HepG2 (cell line): Measurements from ENCODE around the gene CCDC85A. TPM values are rescaled to one million over a fixed set of nuclear protein-coding genes. Genes with fewer than 3 reads are reported as not detected.
A peak's percentile ranks its signal among the peaks of the same experiment; 100 is the strongest.

Source experiments
- ATAC-seq: fragments of 200-7000 bp; cut with Tn5 transposase; 3 replicates; pipeline ENCODE4 v1.9.1; 2020; ENCODE audit warnings: mild to moderate bottlenecking, moderate library complexity
- Bru-seq: library from RNA; stranded (reverse); fragments of 400-500 nt; gene quantifications from one replicate; lab custom pipeline; 2021; lab: Mats Ljungman, UMichigan
- BruChase-seq, 2 experiments: library from RNA; stranded (reverse); fragments of 400-500 nt; gene quantifications; one replicate each; lab custom pipeline; 2021; lab: Mats Ljungman, UMichigan
- BruUV-seq: library from RNA; stranded (reverse); fragments of 400-500 nt; replicated peaks from 2 replicates; lab custom pipeline; 2021; lab: Mats Ljungman, UMichigan
- CTCF ChIA-PET: fragments of 300-600 bp; formaldehyde crosslinking; extraction: SDS; loops from one replicate; lab custom pipeline; 2021; ENCODE audit warnings: low total read pairs, inconsistent platforms, low intra/inter-chr PET ratio; lab: Yijun Ruan, JAX
- POLR2A ChIA-PET: fragments of 350-600 bp; sonication (Branson Sonifier 250); formaldehyde crosslinking; loops from one replicate; lab custom pipeline; 2020; ENCODE audit warnings: antibody characterized with exemption, inconsistent platforms; lab: Yijun Ruan, JAX
- DNase-seq: peaks from one replicate; pipeline ENCODE4 v3.0.0-alpha.2; 2015; ENCODE audit warnings: low spot score
- FAIRE-seq: peaks from 3 replicates; lab custom pipeline; 2011; peaks lifted over from hg19 to GRCh38; lab: Jason Lieb, UNC
- H2AFZ ChIP-seq: one replicate; pipeline ENCODE4 v1.6.1; 2011; ENCODE audit warnings: low read length, inconsistent platforms
- H3K27ac ChIP-seq: fragments of 300-600 bp; 3 replicates; pipeline ENCODE4 v1.8.0; 2011; ENCODE audit warnings: mixed run types, mild to moderate bottlenecking, mixed read lengths, low read length, inconsistent platforms; ENCODE audit not compliant: insufficient read depth; ENCODE audit errors: extremely low read length
- H3K27me3 ChIP-seq, 2 experiments: fragments of 200-600 bp in 1 of 2; 2 replicates in 1 of 2; 3 replicates in 1 of 2; pipeline versions ENCODE4 v1.6.0 to v1.8.0; 2011; ENCODE audit warnings: low read length in 2 of 2, mild to moderate bottlenecking in 2 of 2, moderate library complexity in 2 of 2, inconsistent platforms in 1 of 2; ENCODE audit not compliant: insufficient read depth in 2 of 2, control insufficient read depth in 1 of 2
- H3K36me3 ChIP-seq, 2 experiments: fragments of 200-600 bp in 1 of 2; replicated peaks in 1 of 2; 2 replicates in 1 of 2; 3 replicates in 1 of 2; pipeline versions ENCODE4 v1.5.1 to v1.8.0; 2011; ENCODE audit warnings: low read length in 2 of 2, inconsistent platforms in 1 of 2; ENCODE audit not compliant: insufficient read depth in 2 of 2, control insufficient read depth in 1 of 2
- H3K4me1 ChIP-seq: 2 replicates; pipeline ENCODE4 v1.5.1; 2012; ENCODE audit warnings: low read length, inconsistent platforms; ENCODE audit not compliant: insufficient read depth
- H3K4me2 ChIP-seq: 2 replicates; pipeline ENCODE4 v1.6.0; 2011; ENCODE audit warnings: low read depth, low read length, inconsistent platforms
- H3K4me3 ChIP-seq, 3 experiments: fragments of 200-600 bp in 1 of 3; sonication (generic), shearing (Covaris generic) in 1 of 3; replicated peaks in 1 of 3; 2 replicates each; pipeline ENCODE4 v1.5.1; 2011 to 2016; ENCODE audit warnings: low read length in 3 of 3, inconsistent platforms in 2 of 3, low read depth in 2 of 3, mild to moderate bottlenecking in 2 of 3, control low read depth in 1 of 3, mixed read lengths in 1 of 3; ENCODE audit not compliant: insufficient read depth in 1 of 3
- H3K79me2 ChIP-seq: one replicate; pipeline ENCODE4 v1.6.1; 2011; ENCODE audit warnings: low read length, inconsistent platforms; ENCODE audit not compliant: insufficient read depth
- H3K9ac ChIP-seq: 2 replicates; pipeline ENCODE4 v1.6.0; 2011; ENCODE audit warnings: mild to moderate bottlenecking, low read depth, low read length, inconsistent platforms; ENCODE audit not compliant: insufficient read depth
- H3K9me3 ChIP-seq: 2 replicates; pipeline ENCODE4 v1.5.1; 2012; ENCODE audit warnings: mild to moderate bottlenecking, low read length
- H4K20me1 ChIP-seq: 2 replicates; pipeline ENCODE4 v1.6.0; 2011; ENCODE audit warnings: inconsistent platforms, mild to moderate bottlenecking, low read length, moderate library complexity; ENCODE audit not compliant: insufficient read depth
- EZH2 ChIP-seq: conservative IDR thresholded peaks from 2 replicates; pipeline ENCODE4 v1.6.1; 2012; ENCODE audit warnings: mild to moderate bottlenecking, low read depth, low read length, moderate library complexity
- FOXC1 ChIP-seq: sonication (generic); formaldehyde crosslinking; IDR thresholded peaks from 2 replicates; pipeline ENCODE4 v1.8.0; 2022; ENCODE audit warnings: mild to moderate bottlenecking, missing genetic modification reagents, borderline replicate concordance
- GZF1 ChIP-seq: sonication (generic); formaldehyde crosslinking; IDR thresholded peaks from 2 replicates; pipeline ENCODE4 v1.5.1; 2020; ENCODE audit warnings: mild to moderate bottlenecking, missing genetic modification reagents
- HOXA7 ChIP-seq: sonication (generic); formaldehyde crosslinking; IDR thresholded peaks from 2 replicates; pipeline ENCODE4 v1.8.1; 2022; ENCODE audit warnings: mild to moderate bottlenecking, missing genetic modification reagents, moderate library complexity
- IRX3 ChIP-seq: sonication (generic); formaldehyde crosslinking; IDR thresholded peaks from 2 replicates; pipeline ENCODE4 v1.8.1; 2023; ENCODE audit warnings: mild to moderate bottlenecking, low read depth, missing genetic modification reagents, borderline replicate concordance
- KDM3A ChIP-seq: IDR thresholded peaks from 2 replicates; pipeline ENCODE4 v1.6.1; 2018; ENCODE audit warnings: low read depth, missing compliant biosample characterization
- NR2F6 ChIP-seq, 2 experiments: IDR thresholded peaks; 2 replicates each; pipeline ENCODE4 v1.6.1; 2016; ENCODE audit warnings: antibody characterized with exemption in 1 of 2, mild to moderate bottlenecking in 1 of 2
- RBFOX2 ChIP-seq: fragments of 200-400 bp; formaldehyde crosslinking; IDR thresholded peaks from 2 replicates; pipeline ENCODE4 v1.6.1; 2017; ENCODE audit warnings: low read depth, mild to moderate bottlenecking, low read length
- SRY ChIP-seq: sonication (generic); formaldehyde crosslinking; IDR thresholded peaks from 2 replicates; pipeline ENCODE4 v1.8.0; 2022; ENCODE audit warnings: mild to moderate bottlenecking, missing genetic modification reagents
- TOPORS ChIP-seq: sonication (generic); formaldehyde crosslinking; IDR thresholded peaks from 2 replicates; pipeline ENCODE4 v1.8.0; 2023; ENCODE audit warnings: mild to moderate bottlenecking, missing genetic modification reagents
- ZMYM4 ChIP-seq: sonication (generic); formaldehyde crosslinking; IDR thresholded peaks from 2 replicates; pipeline ENCODE4 v1.8.1; 2023; ENCODE audit warnings: mild to moderate bottlenecking, missing genetic modification reagents
- ZNF232 ChIP-seq: sonication (generic); formaldehyde crosslinking; IDR thresholded peaks from 2 replicates; pipeline ENCODE4 v1.4.0; 2020; ENCODE audit warnings: missing genetic modification reagents, borderline replicate concordance
- WGBS: methylation state at CpG from one replicate; pipeline ENCODE4 v1.1.6; 2017; ENCODE audit warnings: low lambda C conversion rate; 5-methylcytosine and 5-hydroxymethylcytosine counted together
- in situ Hi-C: cut with HindIII; loops from 2 replicates; pipeline ENCODE4 v1.10.0; 2017; ENCODE audit warnings: low pct_unique_long_range_greater_than_20kb; ENCODE audit not compliant: extremely low pct_ligation_motif_present
- intact Hi-C: fragments of 100-400 bp; cut with micrococcal nuclease; formaldehyde crosslinking; loops from one replicate; pipeline ENCODE4 v1.10.0; 2022; ENCODE audit not compliant: unreplicated experiment
- long read RNA-seq, 2 experiments: library from RNA in 1 of 2; library from polyadenylated mRNA in 1 of 2; stranded (forward) in 1 of 2; unstranded in 1 of 2; transcript quantifications; one replicate each; pipeline ENCODE4 v2.0.0, GENCODE V29; 2019 to 2022
- polyA minus RNA-seq, 3 experiments: library from RNA; depleted of rRNA, polyadenylated mRNA; stranded (reverse); fragments of >200 nt; gene quantifications; 2 replicates each; pipeline ENCODE4 v1.2.3, GENCODE V29; 2011; ENCODE audit warnings: low replicate concordance in 1 of 3
- polyA plus RNA-seq, 8 experiments: library from polyadenylated mRNA; depleted of rRNA in 3 of 8; stranded (reverse) in 7 of 8; unstranded in 1 of 8; fragments of >200 nt; fragmentation: Illumina TruSeq in 4 of 8; extraction: Trizol in 4 of 8; gene quantifications; 2 replicates each; pipeline versions ENCODE4 v1.2.1 to v1.2.3, GENCODE V29; 2011 to 2016; ENCODE audit warnings: low read depth in 4 of 8, missing spikeins in 1 of 8, mixed read lengths in 1 of 8; ENCODE audit not compliant: insufficient read depth in 1 of 8
- total RNA-seq, 5 experiments: library from RNA; depleted of rRNA; stranded (reverse); fragments of >200 nt; fragmentation: Illumina TruSeq; extraction: Trizol; gene quantifications; 2 replicates each; pipeline ENCODE4 v1.2.3, GENCODE V29; 2016; ENCODE audit warnings: low read depth in 1 of 5
- TF ChIP-seq, protein P1 (sequence below): sonication (generic); formaldehyde crosslinking; IDR thresholded peaks from 2 replicates; pipeline ENCODE4 v1.4.0; 2020; ENCODE audit warnings: missing genetic modification reagents
- TF ChIP-seq, protein P2 (sequence below): IDR thresholded peaks from 2 replicates; pipeline ENCODE4 v1.6.1; 2016; ENCODE audit warnings: low read depth, borderline replicate concordance
- TF ChIP-seq, protein P3 (sequence below): sonication (generic); formaldehyde crosslinking; IDR thresholded peaks from 2 replicates; pipeline ENCODE4 v1.4.0; 2020; ENCODE audit warnings: missing genetic modification reagents; ENCODE audit errors: not compliant biosample characterization

Gene CCDC85A
- total RNA-seq (2016; rRNA removed; fragmentation: Illumina TruSeq; extraction: Trizol) (not detected in 2 replicates), polyA plus RNA-seq (2011; rRNA removed) (not detected in 2 replicates), polyA minus RNA-seq (2011; rRNA and poly(A)+ RNA removed; ENCODE audit: low replicate concordance) (0.12 TPM in 1 of 2 replicates, not detected in the other), Bru-seq, nascent RNA (not detected), BruChase-seq, experiment 1, labeled RNA remaining after a 6-hour chase (not detected), BruChase-seq, experiment 2, labeled RNA remaining after a 2-hour chase (not detected)
- not detected in 2 replicates for total RNA-seq (2016; cell fraction: cytosol; rRNA removed; fragmentation: Illumina TruSeq; extraction: Trizol; ENCODE audit: low read depth)
- not detected in 2 replicates for total RNA-seq (2016; cell fraction: insoluble cytoplasmic fraction; rRNA removed; fragmentation: Illumina TruSeq; extraction: Trizol)
- total RNA-seq (2016; cell fraction: membrane; rRNA removed; fragmentation: Illumina TruSeq; extraction: Trizol): not detected in 2 replicates
- total RNA-seq (2016; cell fraction: nucleus; rRNA removed; fragmentation: Illumina TruSeq; extraction: Trizol): not detected in 2 replicates
- polyA plus RNA-seq (2011; cell fraction: cytosol; rRNA removed): not detected in 2 replicates
- polyA plus RNA-seq (2011; cell fraction: nucleus; rRNA removed): not detected in 2 replicates
- not detected in 2 replicates for polyA plus RNA-seq (2012)
- polyA plus RNA-seq (2016; cell fraction: cytosol; fragmentation: Illumina TruSeq; extraction: Trizol; ENCODE audit: low read depth): not detected in 2 replicates
- not detected in 2 replicates for polyA plus RNA-seq (2016; cell fraction: insoluble cytoplasmic fraction; fragmentation: Illumina TruSeq; extraction: Trizol; ENCODE audit: low read depth)
- polyA plus RNA-seq (2016; cell fraction: membrane; fragmentation: Illumina TruSeq; extraction: Trizol; ENCODE audit: low read depth): not detected in 2 replicates
- polyA plus RNA-seq (2016; cell fraction: nucleus; fragmentation: Illumina TruSeq; extraction: Trizol; ENCODE audit: insufficient read depth, low read depth): not detected in 2 replicates
- not detected in 2 replicates for polyA minus RNA-seq (2011; cell fraction: cytosol; rRNA and poly(A)+ RNA removed)
- polyA minus RNA-seq (2011; cell fraction: nucleus; rRNA and poly(A)+ RNA removed): not detected in 2 replicates
- long read RNA-seq, experiment 1: 0 reads
- long read RNA-seq, experiment 2: 0 reads

DNA sequence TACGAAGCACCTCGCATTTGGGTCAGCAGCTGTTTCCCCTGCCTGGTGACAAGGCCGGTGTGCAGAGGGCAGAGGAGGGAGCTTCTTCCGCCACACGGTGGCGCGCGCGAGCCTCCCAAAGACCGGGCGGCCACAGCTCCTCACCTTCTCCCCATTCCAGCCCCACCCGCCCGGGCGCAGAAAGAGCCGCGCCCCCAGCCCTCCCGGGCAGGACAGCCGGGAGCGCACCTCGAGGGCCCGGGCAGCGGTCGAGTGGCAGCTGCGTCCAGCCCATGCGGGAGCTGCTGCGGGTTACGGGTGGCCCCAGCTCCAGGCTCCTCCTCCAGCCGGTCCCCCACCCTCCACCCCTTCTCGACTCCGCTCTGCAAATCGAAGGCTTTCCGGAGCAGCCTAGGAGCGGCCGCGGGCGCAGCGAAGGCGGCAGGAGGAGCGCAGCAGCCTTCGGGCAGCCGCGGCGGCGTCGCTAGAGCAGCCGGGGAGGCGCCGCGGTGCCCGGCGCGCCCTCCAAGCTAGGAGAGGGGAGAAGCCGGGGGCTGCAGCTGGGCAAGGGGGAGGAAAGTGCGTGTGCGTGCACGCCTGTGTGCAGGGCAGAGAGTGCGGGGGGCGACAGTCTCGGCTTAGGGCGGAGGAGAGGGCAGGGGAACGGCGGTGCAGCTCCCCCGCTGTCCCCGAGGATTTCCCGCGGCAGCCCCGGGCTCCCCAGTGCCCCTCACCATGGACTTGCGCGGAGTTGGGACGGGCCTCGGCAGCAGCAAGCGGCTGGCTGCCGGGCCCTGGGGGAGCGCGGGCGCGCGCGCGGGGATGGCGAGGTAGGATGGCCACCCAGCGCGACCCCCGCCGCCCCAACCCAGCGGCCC is at the start of gene CCDC85A:
Gene CCDC85A, plus strand, starts transcription at position 348 of the 857 bp plus-strand sequence. CDS start 635 bp downstream, outside the sequence.
- H3K36me3 ChIP-seq: no peaks in the 10 kb centered on the region
- H3K9ac ChIP-seq: no peak within 1 kb of the TSS
- no peak within 1 kb of the TSS for H2AFZ ChIP-seq
- H3K79me2 ChIP-seq: no peaks in the 10 kb centered on the region
- H4K20me1 ChIP-seq: no peaks in the 10 kb centered on the region
- H3K4me1 ChIP-seq: 0 out of 2 replicates have a peak, but pooled peaks cover 5% of the 10 kb centered on the region
- ATAC-seq: peak; percentile 99
- H3K27me3 ChIP-seq: peaks cover 11 to 48% of the 10 kb centered on the region in 2 experiments
- peak; percentile 56 for FAIRE-seq
- H3K9me3 ChIP-seq: no peaks in the 10 kb centered on the region
- WGBS: 16% methylated on average over 44 of the region's 86 CpGs
- in situ Hi-C loops (loop anchor here (5.0 kb wide), 1 partner anchor 1328 kb away; no protein-coding TSS in a partner anchor), intact Hi-C loops (loop anchor here (1.0 to 5.0 kb wide), 3 partner anchors 565 to 1332 kb away; no protein-coding TSS in a partner anchor)
- BruUV-seq: no TSS peak
- POLR2A ChIA-PET: no interaction called here
- peak within 1 kb of the TSS; percentile 17 to 70 (median 47); a peak in 4 of 6 replicates for H3K4me3 ChIP-seq
- no peak within 1 kb of the TSS for H3K27ac ChIP-seq
- CTCF ChIA-PET: interaction anchor here (1.7 to 2.6 kb wide), 3 partner anchors 565 to 1333 kb away, joined by 11 to 13 read pairs (median 12); no protein-coding TSS in a partner anchor
- peak; percentile 46 for DNase-seq
- H3K4me2 ChIP-seq: peak within 1 kb of the TSS; percentile 75
- TF ChIP-seq EZH2 (peak; percentile 23; the same call in 1 of the 2 replicates), KDM3A (CRISPR knock-in tag) (peak; percentile 36; the same call in 1 of the 2 replicates), ZNF232 (CRISPR knock-in tag) (no peak), RBFOX2 (no peak), NR2F6 (IDR thresholded peaks at IDR 0.05) (no peak), NR2F6 (CRISPR knock-in tag; IDR thresholded peaks at IDR 0.05) (0 out of 2 replicates have a peak, but pooled peaks have one; percentile 9), FOXC1 (CRISPR knock-in tag) (0 out of 2 replicates have a peak, but pooled peaks have one; percentile 57), GZF1 (CRISPR knock-in tag) (no peak), SRY (CRISPR knock-in tag) (no peak; the same call in 1 of the 2 replicates), IRX3 (CRISPR knock-in tag) (no peak), ZMYM4 (CRISPR knock-in tag) (peak; percentile 27; the same call in 1 of the 2 replicates), TOPORS (CRISPR knock-in tag) (no peak), HOXA7 (no peak)
- TF ChIP-seq, protein P1, sequence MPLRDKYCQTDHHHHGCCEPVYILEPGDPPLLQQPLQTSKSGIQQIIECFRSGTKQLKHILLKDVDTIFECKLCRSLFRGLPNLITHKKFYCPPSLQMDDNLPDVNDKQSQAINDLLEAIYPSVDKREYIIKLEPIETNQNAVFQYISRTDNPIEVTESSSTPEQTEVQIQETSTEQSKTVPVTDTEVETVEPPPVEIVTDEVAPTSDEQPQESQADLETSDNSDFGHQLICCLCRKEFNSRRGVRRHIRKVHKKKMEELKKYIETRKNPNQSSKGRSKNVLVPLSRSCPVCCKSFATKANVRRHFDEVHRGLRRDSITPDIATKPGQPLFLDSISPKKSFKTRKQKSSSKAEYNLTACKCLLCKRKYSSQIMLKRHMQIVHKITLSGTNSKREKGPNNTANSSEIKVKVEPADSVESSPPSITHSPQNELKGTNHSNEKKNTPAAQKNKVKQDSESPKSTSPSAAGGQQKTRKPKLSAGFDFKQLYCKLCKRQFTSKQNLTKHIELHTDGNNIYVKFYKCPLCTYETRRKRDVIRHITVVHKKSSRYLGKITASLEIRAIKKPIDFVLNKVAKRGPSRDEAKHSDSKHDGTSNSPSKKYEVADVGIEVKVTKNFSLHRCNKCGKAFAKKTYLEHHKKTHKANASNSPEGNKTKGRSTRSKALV (CRISPR knock-in tag): peak; percentile 87
- TF ChIP-seq, protein P2, sequence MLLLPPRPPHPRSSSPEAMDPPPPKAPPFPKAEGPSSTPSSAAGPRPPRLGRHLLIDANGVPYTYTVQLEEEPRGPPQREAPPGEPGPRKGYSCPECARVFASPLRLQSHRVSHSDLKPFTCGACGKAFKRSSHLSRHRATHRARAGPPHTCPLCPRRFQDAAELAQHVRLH (CRISPR knock-in tag): 0 out of 2 replicates have a peak, but pooled peaks have one; percentile 31
- TF ChIP-seq, protein P3, sequence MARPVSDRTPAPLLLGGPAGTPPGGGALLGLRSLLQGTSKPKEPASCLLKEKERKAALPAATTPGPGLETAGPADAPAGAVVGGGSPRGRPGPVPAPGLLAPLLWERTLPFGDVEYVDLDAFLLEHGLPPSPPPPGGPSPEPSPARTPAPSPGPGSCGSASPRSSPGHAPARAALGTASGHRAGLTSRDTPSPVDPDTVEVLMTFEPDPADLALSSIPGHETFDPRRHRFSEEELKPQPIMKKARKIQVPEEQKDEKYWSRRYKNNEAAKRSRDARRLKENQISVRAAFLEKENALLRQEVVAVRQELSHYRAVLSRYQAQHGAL (CRISPR knock-in tag): no peak
